HEK293 (cell line): Measurements from ENCODE around the gene GADD45GIP1.

ENCODE experiments used
- GLI2 ChIP-seq: fragments of 450-650 bp; formaldehyde crosslinking; IDR thresholded peaks from 2 replicates; pipeline ENCODE4; 2017; ENCODE audit warnings: missing biosample characterization, missing genetic modification characterization, low read depth, borderline replicate concordance
- HOXD13 ChIP-seq: sonication (generic); formaldehyde crosslinking; IDR thresholded peaks from 2 replicates; pipeline ENCODE4 v1.8.0; 2022; ENCODE audit warnings: missing genetic modification reagents, borderline replicate concordance
- KLF1 ChIP-seq: fragments of 450-650 bp; formaldehyde crosslinking; IDR thresholded peaks from 2 replicates; pipeline ENCODE4 v1.5.1; 2016; ENCODE audit warnings: missing biosample characterization, missing genetic modification characterization
- PRDM10 ChIP-seq: fragments of 450-650 bp; formaldehyde crosslinking; IDR thresholded peaks from 2 replicates; pipeline ENCODE4 v1.5.1; 2016; ENCODE audit warnings: missing biosample characterization, missing genetic modification characterization
- RBAK ChIP-seq: fragments of 450-650 bp; formaldehyde crosslinking; IDR thresholded peaks from 2 replicates; pipeline ENCODE4 v1.5.1; 2016; ENCODE audit warnings: missing biosample characterization, missing genetic modification characterization
- REST ChIP-seq: fragments of 450-650 bp; formaldehyde crosslinking; IDR thresholded peaks from 2 replicates; pipeline ENCODE4 v1.5.1; 2016; ENCODE audit warnings: missing biosample characterization, missing genetic modification characterization
- TSHZ1 ChIP-seq: fragments of 450-650 bp; formaldehyde crosslinking; IDR thresholded peaks from 2 replicates; pipeline ENCODE4 v1.5.1; 2016; ENCODE audit warnings: missing biosample characterization, missing genetic modification characterization, borderline replicate concordance
- ZBTB1 ChIP-seq: fragments of 450-650 bp; formaldehyde crosslinking; IDR thresholded peaks from 2 replicates; pipeline ENCODE4 v1.5.1; 2016; ENCODE audit warnings: missing biosample characterization, missing genetic modification characterization
- ZBTB17 ChIP-seq: fragments of 450-650 bp; formaldehyde crosslinking; IDR thresholded peaks from 2 replicates; pipeline ENCODE4 v1.5.1; 2016; ENCODE audit warnings: missing biosample characterization, missing genetic modification characterization
- ZFP41 ChIP-seq: fragments of 450-650 bp; formaldehyde crosslinking; IDR thresholded peaks from 2 replicates; pipeline ENCODE4 v1.5.1; 2016; ENCODE audit warnings: missing biosample characterization, missing genetic modification characterization, borderline replicate concordance
- ZNF148 ChIP-seq: fragments of 450-650 bp; formaldehyde crosslinking; IDR thresholded peaks from 2 replicates; pipeline ENCODE4 v1.5.0; 2017; ENCODE audit warnings: missing biosample characterization, missing genetic modification characterization, borderline replicate concordance
- ZNF362 ChIP-seq: fragments of 450-650 bp; formaldehyde crosslinking; IDR thresholded peaks from 2 replicates; pipeline ENCODE4 v1.5.1; 2016; ENCODE audit warnings: missing biosample characterization, missing genetic modification characterization
- ZNF37A ChIP-seq: fragments of 450-650 bp; IDR thresholded peaks from 2 replicates; pipeline ENCODE4 v1.5.1; 2018; ENCODE audit warnings: missing biosample characterization, missing genetic modification characterization
- ZNF391 ChIP-seq: fragments of 450-650 bp; formaldehyde crosslinking; IDR thresholded peaks from 2 replicates; pipeline ENCODE4 v1.5.1; 2016; ENCODE audit warnings: low read depth, missing biosample characterization, missing genetic modification characterization, borderline replicate concordance
- ZNF426 ChIP-seq: fragments of 450-650 bp; formaldehyde crosslinking; IDR thresholded peaks from 2 replicates; pipeline ENCODE4 v1.5.1; 2017; ENCODE audit warnings: missing biosample characterization, missing genetic modification characterization, mild to moderate bottlenecking, inconsistent platforms, moderate library complexity
- ZNF510 ChIP-seq: fragments of 450-650 bp; formaldehyde crosslinking; IDR thresholded peaks from 2 replicates; pipeline ENCODE4 v1.5.1; 2018; ENCODE audit warnings: mild to moderate bottlenecking, missing genetic modification characterization, missing biosample characterization; ENCODE audit not compliant: insufficient replicate concordance
- ZNF521 ChIP-seq: fragments of 450-650 bp; formaldehyde crosslinking; IDR thresholded peaks from 2 replicates; pipeline ENCODE4 v1.5.1; 2017; ENCODE audit warnings: missing biosample characterization, mild to moderate bottlenecking, missing genetic modification characterization
- ZNF561 ChIP-seq: fragments of 450-650 bp; IDR thresholded peaks from 2 replicates; pipeline ENCODE4 v1.5.1; 2018; ENCODE audit warnings: missing biosample characterization, missing genetic modification characterization, borderline replicate concordance
- ZNF610 ChIP-seq: fragments of 450-650 bp; formaldehyde crosslinking; IDR thresholded peaks from 2 replicates; pipeline ENCODE4 v1.5.1; 2016; ENCODE audit warnings: missing biosample characterization, missing genetic modification characterization, borderline replicate concordance
- ZNF747 ChIP-seq: fragments of 450-650 bp; formaldehyde crosslinking; IDR thresholded peaks from 2 replicates; pipeline ENCODE4 v1.5.1; 2016; ENCODE audit warnings: missing biosample characterization, missing genetic modification characterization
- ZNF776 ChIP-seq: fragments of 450-650 bp; formaldehyde crosslinking; IDR thresholded peaks from 2 replicates; pipeline ENCODE4 v1.5.0; 2017; ENCODE audit warnings: missing biosample characterization, missing genetic modification characterization, borderline replicate concordance
- TF ChIP-seq, protein P1 (sequence below): fragments of 450-650 bp; formaldehyde crosslinking; IDR thresholded peaks from 2 replicates; pipeline ENCODE4 v1.5.1; 2016; ENCODE audit warnings: missing biosample characterization, missing genetic modification characterization

The GADD45GIP1 gene

DNA sequence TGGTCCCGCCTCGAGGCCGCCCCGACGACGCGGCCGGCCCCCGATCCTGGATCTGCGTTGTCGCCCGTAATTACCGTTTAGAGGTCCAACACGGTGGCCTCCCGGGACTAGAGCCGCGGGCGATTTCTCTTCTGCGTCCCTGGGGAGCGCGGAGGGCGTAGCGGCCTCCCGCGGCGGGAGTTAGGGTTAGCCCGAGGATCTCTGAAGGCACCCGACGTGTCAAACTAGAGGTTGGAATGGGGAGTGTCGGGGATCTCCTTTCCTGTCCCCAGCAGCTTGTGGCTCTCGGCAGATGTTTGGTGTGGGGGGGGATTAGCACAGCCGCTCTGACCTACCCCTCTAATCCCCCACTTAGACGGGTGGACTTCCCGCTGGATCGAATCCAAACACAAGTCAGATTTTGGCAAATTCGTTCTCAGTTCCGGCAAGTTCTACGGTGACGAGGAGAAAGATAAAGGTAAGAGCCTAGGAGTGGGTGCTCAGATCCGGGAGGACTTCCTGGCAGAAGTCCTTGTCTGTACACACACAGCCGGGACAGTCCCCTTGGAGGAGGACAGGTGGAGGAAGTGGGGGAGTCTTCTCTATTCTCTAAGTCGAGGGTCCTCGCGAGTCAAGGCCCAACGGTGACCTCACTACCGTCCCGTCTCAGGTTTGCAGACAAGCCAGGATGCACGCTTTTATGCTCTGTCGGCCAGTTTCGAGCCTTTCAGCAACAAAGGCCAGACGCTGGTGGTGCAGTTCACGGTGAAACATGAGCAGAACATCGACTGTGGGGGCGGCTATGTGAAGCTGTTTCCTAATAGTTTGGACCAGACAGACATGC, 18.0 kb downstream of the GADD45GIP1 start (continued):
- no peak for TF ChIP-seq TSHZ1 (tag by site-specific recombination)
- no peak for TF ChIP-seq ZFP41 (tag by site-specific recombination)
- TF ChIP-seq REST (tag by site-specific recombination), result peak; percentile 71; the same call in 1 of the 2 replicates
- no peak for TF ChIP-seq ZNF747
- TF ChIP-seq ZNF561 (tag by site-specific recombination), result no peak
- TF ChIP-seq PRDM10 (tag by site-specific recombination), result peak; percentile 7; the same call in 1 of the 2 replicates
- TF ChIP-seq KLF1 (tag by site-specific recombination), result no peak; the same call in 1 of the 2 replicates
- TF ChIP-seq ZBTB17 (tag by site-specific recombination), result no peak
- TF ChIP-seq ZNF391, result no peak
- no peak for TF ChIP-seq ZNF148 (tag by site-specific recombination)
- TF ChIP-seq HOXD13 (CRISPR knock-in tag), result no peak
- no peak for TF ChIP-seq ZNF426
- no peak for TF ChIP-seq ZNF776 (tag by site-specific recombination)
- no peak; the same call in 1 of the 2 replicates for TF ChIP-seq ZNF610 (tag by site-specific recombination)
- TF ChIP-seq RBAK (tag by site-specific recombination), result no peak
- TF ChIP-seq ZNF37A, result no peak
- no peak for TF ChIP-seq ZBTB1 (tag by site-specific recombination)
- TF ChIP-seq, protein P1, sequence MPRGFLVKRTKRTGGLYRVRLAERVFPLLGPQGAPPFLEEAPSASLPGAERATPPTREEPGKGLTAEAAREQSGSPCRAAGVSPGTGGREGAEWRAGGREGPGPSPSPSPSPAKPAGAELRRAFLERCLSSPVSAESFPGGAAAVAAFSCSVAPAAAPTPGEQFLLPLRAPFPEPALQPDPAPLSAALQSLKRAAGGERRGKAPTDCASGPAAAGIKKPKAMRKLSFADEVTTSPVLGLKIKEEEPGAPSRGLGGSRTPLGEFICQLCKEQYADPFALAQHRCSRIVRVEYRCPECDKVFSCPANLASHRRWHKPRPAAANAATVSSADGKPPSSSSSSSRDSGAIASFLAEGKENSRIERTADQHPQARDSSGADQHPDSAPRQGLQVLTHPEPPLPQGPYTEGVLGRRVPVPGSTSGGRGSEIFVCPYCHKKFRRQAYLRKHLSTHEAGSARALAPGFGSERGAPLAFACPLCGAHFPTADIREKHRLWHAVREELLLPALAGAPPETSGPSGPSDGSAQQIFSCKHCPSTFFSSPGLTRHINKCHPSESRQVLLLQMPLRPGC (tag by site-specific recombination), result no peak
- no peak for TF ChIP-seq ZNF362 (tag by site-specific recombination)
- no peak for TF ChIP-seq GLI2 (tag by site-specific recombination)
- no peak for TF ChIP-seq ZNF521 (tag by site-specific recombination)
- no peak for TF ChIP-seq ZNF510 (tag by site-specific recombination)
